DMS53 treated with DMSO at 0.1 percent for 48 hours (cell line): ENCODE data around the gene ADGRB2.

ENCODE experiments used
- DNase-seq: peaks from one replicate; lab custom pipeline; 2025; ENCODE audit not compliant: unreplicated experiment; lab: John Stamatoyannopoulos, UW

ADGRB2 gene

GRCh38 chr1:31782421-31783410 lies 18.6 kb upstream of the ADGRB2 start:
- DNase-seq, result no peak

- DNase-seq, result no peak
These were observed 17.7 kb upstream of the ADGRB2 start for GRCh38 chr1:31781756-31782371.

- DNase-seq, result no peak
These were observed 17.1 kb upstream of the ADGRB2 start for GRCh38 chr1:31781138-31781755.

- DNase-seq, result no peak
These were observed 16.5 kb upstream of the ADGRB2 start for GRCh38 chr1:31780632-31781031.

- no peak for DNase-seq
These were observed 15.5 kb upstream of the ADGRB2 start for GRCh38 chr1:31779687-31780086.

GRCh38 chr1:31778763-31779488 lies 14.8 kb upstream of the ADGRB2 start:
- no peak for DNase-seq

GRCh38 chr1:31776516-31776915 lies 12.4 kb upstream of the ADGRB2 start:
- no peak for DNase-seq

- DNase-seq, result no peak
These were observed 11.9 kb upstream of the ADGRB2 start for GRCh38 chr1:31776032-31776431.

GRCh38 chr1:31775210-31775999 lies 11.3 kb upstream of the ADGRB2 start:
- DNase-seq, result no peak

GRCh38 chr1:31774495-31774894 lies 10.4 kb upstream of the ADGRB2 start:
- DNase-seq, result no peak

- DNase-seq, result no peak
These were observed 9.7 kb upstream of the ADGRB2 start for GRCh38 chr1:31773861-31774260.

- DNase-seq, result no peak
These were observed 8.6 kb upstream of the ADGRB2 start for GRCh38 chr1:31772669-31773248.

- peak; percentile 14 for DNase-seq
These were observed 7.9 kb upstream of the ADGRB2 start for GRCh38 chr1:31771891-31772668.

GRCh38 chr1:31769720-31770390 lies 5.7 kb upstream of the ADGRB2 start:
- no peak for DNase-seq

GRCh38 chr1:31768939-31769704 lies 5.0 kb upstream of the ADGRB2 start:
- DNase-seq, result peak; percentile 77

GRCh38 chr1:31768407-31768907 lies 4.3 kb upstream of the ADGRB2 start:
- no peak for DNase-seq

- no peak for DNase-seq
These were observed 3.1 kb upstream of the ADGRB2 start for GRCh38 chr1:31767225-31767624.

- no peak for DNase-seq
These were observed 1.4 kb upstream of the ADGRB2 start for GRCh38 chr1:31765516-31765915.
